NOMO-1 treated with dmso at 0.1 percent for 144 hours (cell line): ENCODE data around the gene ARL3.
"Not testable (repeated sequence)": the region's sequence is repeated elsewhere in the genome, so short reads cannot be mapped to it uniquely, and the experiment has no call there.

Experiments used
- DNase-seq: peaks from one replicate; lab custom pipeline; 2025; ENCODE audit not compliant: unreplicated experiment; lab: John Stamatoyannopoulos, UW

Gene ARL3

GRCh38 chr10:102738692-102739121 lies 24.5 kb upstream of the ARL3 start:
- peak; percentile 52 for DNase-seq

GRCh38 chr10:102735065-102735562 lies 20.9 kb upstream of the ARL3 start:
- DNase-seq: no peak

GRCh38 chr10:102732661-102733060 lies 18.5 kb upstream of the ARL3 start:
- DNase-seq: no peak

GRCh38 chr10:102731222-102731800 lies 17.1 kb upstream of the ARL3 start:
- no peak for DNase-seq

GRCh38 chr10:102729029-102730026 lies 15.1 kb upstream of the ARL3 start:
- no peak for DNase-seq

GRCh38 chr10:102727037-102727818 lies 13.0 kb upstream of the ARL3 start:
- no peak for DNase-seq

- no peak for DNase-seq
Measured at GRCh38 chr10:102726274-102726673, 12.1 kb upstream of the ARL3 start.

- no peak for DNase-seq
Measured at GRCh38 chr10:102723989-102724388, 9.8 kb upstream of the ARL3 start.

GRCh38 chr10:102721954-102722353 lies 7.8 kb upstream of the ARL3 start:
- no peak for DNase-seq

- no peak for DNase-seq
Measured at GRCh38 chr10:102720775-102721301, 6.6 kb upstream of the ARL3 start.

GRCh38 chr10:102720337-102720736 lies 6.1 kb upstream of the ARL3 start:
- DNase-seq: no peak

- no peak for DNase-seq
Measured at GRCh38 chr10:102718220-102718619, 4.0 kb upstream of the ARL3 start.

- DNase-seq: not testable (repeated sequence)
Measured at GRCh38 chr10:102716900-102717565, 2.8 kb upstream of the ARL3 start.

GRCh38 chr10:102715880-102716279 lies 1.7 kb upstream of the ARL3 start:
- no peak for DNase-seq

- peak; percentile 11 for DNase-seq
Measured at GRCh38 chr10:102714621-102715455, 641 bp upstream of the ARL3 start, which contains the start of gene SFXN2. Gene SFXN2 (plus strand): TSS chr10:102714636. CDS start chr10:102726637, 12,001 bp downstream.

- DNase-seq: peak; percentile 58
Measured at GRCh38 chr10:102713539-102713813, 721 bp downstream of the ARL3 start.

GRCh38 chr10:102712843-102713538 lies 1.2 kb downstream of the ARL3 start:
- no peak for DNase-seq

GRCh38 chr10:102712089-102712488 lies 2.1 kb downstream of the ARL3 start:
- DNase-seq: no peak

- DNase-seq: no peak
Measured at GRCh38 chr10:102710609-102711008, 3.6 kb downstream of the ARL3 start.
